Measurements from ENCODE around the gene FZR1. TPM values are rescaled to one million over a fixed set of nuclear protein-coding genes. Genes with fewer than 3 reads are reported as not detected.

FZR1 gene
- total and polyA plus RNA-seq, 2 of the 4 experiments (the other 2 are of a cell fraction): 21.5 to 47.8 TPM

DNA sequence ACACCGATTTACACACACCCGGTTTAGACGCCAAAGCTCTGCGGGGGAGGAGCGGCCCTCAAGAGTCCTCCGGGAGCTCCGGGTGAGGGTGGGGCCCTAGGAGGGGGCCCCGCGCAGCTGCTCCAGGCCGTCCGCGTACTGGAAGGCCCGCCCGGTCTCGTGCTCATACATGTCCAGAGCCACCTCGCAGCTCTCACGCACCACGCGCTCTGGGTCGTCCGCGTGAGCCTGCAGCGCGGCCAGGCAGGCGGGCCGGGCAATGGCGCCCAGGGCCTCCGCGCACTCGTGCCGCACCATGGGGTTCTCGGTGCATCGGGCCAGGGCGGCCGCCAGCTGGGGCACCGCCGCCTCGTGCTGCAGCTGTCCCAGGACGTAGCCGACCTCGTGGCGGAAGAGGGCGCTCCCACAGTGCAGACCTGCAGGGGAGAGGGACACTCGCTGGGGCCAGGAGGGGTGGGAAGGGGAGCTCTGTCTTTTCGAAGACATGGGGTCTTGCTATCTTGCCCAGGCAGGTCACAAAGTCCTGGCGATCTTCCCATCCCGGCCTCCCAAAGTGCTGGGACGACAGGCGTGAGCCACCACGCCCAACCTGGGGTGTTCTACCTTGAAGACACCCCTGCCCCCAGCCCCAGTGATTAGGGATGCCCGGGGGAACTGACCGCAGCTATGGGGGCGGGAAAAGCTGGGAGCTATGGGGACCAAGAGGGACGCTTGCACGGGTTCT, 14.6 kb upstream of the FZR1 start:
- Histone ChIP-seq H3K9me1 (ENCODE audit: insufficient read depth, low read length) (no peaks in the 10 kb centered on the region), H2BK20ac (ENCODE audit: low read depth, low read length) (no peak overlapping the region), H2AK9ac (replicated peaks; ENCODE audit: low read depth, low read length, poor library complexity) (no peak overlapping the region), H2BK120ac (ENCODE audit: low read depth, low read length) (no peak overlapping the region), H2AFZ (replicated peaks; ENCODE audit: low read length, poor library complexity) (no peak overlapping the region), H2BK15ac (ENCODE audit: low read depth, low read length) (no peak overlapping the region), H3K23ac (ENCODE audit: low read depth, low read length) (no peak overlapping the region), H3K36me3 (ENCODE audit: control insufficient read depth, insufficient read depth, low read length) (peaks cover 26% of the 10 kb centered on the region), H3K4me2 (ENCODE audit: low read depth, low read length) (no peak overlapping the region), H3K14ac (replicated peaks; ENCODE audit: low read depth, low read length) (no peak overlapping the region), H2BK5ac (ENCODE audit: low read depth, low read length, poor library complexity, severe bottlenecking) (no peak overlapping the region), H4K5ac (ENCODE audit: low read depth, low read length) (no peak overlapping the region), H3K9me3 (ENCODE audit: control insufficient read depth, insufficient read depth, low read length) (no peaks in the 10 kb centered on the region), H4K91ac (ENCODE audit: insufficient read depth, low read depth, low read length) (no peak overlapping the region), H3K27me3 (ENCODE audit: control insufficient read depth, insufficient read depth, low read length) (no peaks in the 10 kb centered on the region), H3K4ac (ENCODE audit: low read depth, low read length) (no peak overlapping the region), H3K4me3 (ENCODE audit: insufficient read depth, low read depth, low read length) (no peak overlapping the region), H3K79me1 (ENCODE audit: low read depth in 1 of 2, low read length in 2 of 2) (peaks cover 0 to 4% of the 10 kb centered on the region in 2 experiments; a peak in 1 of 4 replicates), H4K20me1 (ENCODE audit: insufficient read depth, low read length) (no peaks in the 10 kb centered on the region), H3K4me1 (ENCODE audit: control insufficient read depth, insufficient read depth, low read length) (no peaks in the 10 kb centered on the region), H3K9ac (ENCODE audit: low read depth, low read length) (no peak overlapping the region), H3K27ac (ENCODE audit: insufficient read depth, low read length) (no peak overlapping the region), H3K18ac (ENCODE audit: low read depth, low read length) (no peak overlapping the region), H3K56ac (ENCODE audit: extremely low read depth, insufficient read depth, low read length) (no peak overlapping the region), H2AK5ac (ENCODE audit: low read depth, low read length) (no peak overlapping the region), H4K8ac (ENCODE audit: low read depth in 2 of 2, low read length in 2 of 2) (no peak overlapping the region)
- dilution Hi-C loops (cut with HindIII; ENCODE audit: low sequenced_read_pairs, unreplicated experiment): no loop called here
- WGBS, 2 experiments (ENCODE audit: extremely low coverage in 2 of 2, insufficient read length in 1 of 2): 95% methylated on average over 39 of the region's 55 CpGs; no CpG with 5 or more reads in 1 of the 2 experiments
- DNase-seq: no peak
- in situ Hi-C loops (cut with MboI; ENCODE audit: low sequenced_read_pairs): loop anchor here (25.0 kb wide), 1 partner anchor 529 kb away; no protein-coding TSS in a partner anchor
- TF ChIP-seq, protein P1, sequence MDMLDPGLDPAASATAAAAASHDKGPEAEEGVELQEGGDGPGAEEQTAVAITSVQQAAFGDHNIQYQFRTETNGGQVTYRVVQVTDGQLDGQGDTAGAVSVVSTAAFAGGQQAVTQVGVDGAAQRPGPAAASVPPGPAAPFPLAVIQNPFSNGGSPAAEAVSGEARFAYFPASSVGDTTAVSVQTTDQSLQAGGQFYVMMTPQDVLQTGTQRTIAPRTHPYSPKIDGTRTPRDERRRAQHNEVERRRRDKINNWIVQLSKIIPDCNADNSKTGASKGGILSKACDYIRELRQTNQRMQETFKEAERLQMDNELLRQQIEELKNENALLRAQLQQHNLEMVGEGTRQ (IDR thresholded peaks at IDR 0.05; ENCODE audit: low read depth, low read length): no peak
- TF ChIP-seq, protein P2, sequence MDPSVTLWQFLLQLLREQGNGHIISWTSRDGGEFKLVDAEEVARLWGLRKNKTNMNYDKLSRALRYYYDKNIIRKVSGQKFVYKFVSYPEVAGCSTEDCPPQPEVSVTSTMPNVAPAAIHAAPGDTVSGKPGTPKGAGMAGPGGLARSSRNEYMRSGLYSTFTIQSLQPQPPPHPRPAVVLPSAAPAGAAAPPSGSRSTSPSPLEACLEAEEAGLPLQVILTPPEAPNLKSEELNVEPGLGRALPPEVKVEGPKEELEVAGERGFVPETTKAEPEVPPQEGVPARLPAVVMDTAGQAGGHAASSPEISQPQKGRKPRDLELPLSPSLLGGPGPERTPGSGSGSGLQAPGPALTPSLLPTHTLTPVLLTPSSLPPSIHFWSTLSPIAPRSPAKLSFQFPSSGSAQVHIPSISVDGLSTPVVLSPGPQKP (IDR thresholded peaks at IDR 0.05; ENCODE audit: borderline replicate concordance, low read depth, low read length): no peak
- TF ChIP-seq RAD21 (IDR thresholded peaks at IDR 0.05; ENCODE audit: low read length) (no peak), NFE2L2 (IDR thresholded peaks at IDR 0.05; ENCODE audit: low read depth, low read length) (no peak), MAZ (IDR thresholded peaks at IDR 0.05; ENCODE audit: borderline replicate concordance, low read depth, low read length) (no peak), POLR2A (IDR thresholded peaks at IDR 0.05; ENCODE audit: low read depth, low read length) (no peak), SMC3 (IDR thresholded peaks at IDR 0.05; ENCODE audit: low read depth, low read length) (no peak), MAFK (IDR thresholded peaks at IDR 0.05; ENCODE audit: low read depth, low read length) (no peak), MXI1 (IDR thresholded peaks at IDR 0.05; ENCODE audit: borderline replicate concordance, low read depth, low read length) (no peak), FOS (IDR thresholded peaks at IDR 0.05; ENCODE audit: low read depth, low read length) (no peak), RFX5 (IDR thresholded peaks at IDR 0.05; ENCODE audit: low read depth, low read length) (no peak), RCOR1 (IDR thresholded peaks at IDR 0.05; ENCODE audit: insufficient replicate concordance, low read length) (no peak), BHLHE40 (IDR thresholded peaks at IDR 0.05; ENCODE audit: low read depth, low read length) (no peak)
- TF ChIP-seq, protein P3, sequence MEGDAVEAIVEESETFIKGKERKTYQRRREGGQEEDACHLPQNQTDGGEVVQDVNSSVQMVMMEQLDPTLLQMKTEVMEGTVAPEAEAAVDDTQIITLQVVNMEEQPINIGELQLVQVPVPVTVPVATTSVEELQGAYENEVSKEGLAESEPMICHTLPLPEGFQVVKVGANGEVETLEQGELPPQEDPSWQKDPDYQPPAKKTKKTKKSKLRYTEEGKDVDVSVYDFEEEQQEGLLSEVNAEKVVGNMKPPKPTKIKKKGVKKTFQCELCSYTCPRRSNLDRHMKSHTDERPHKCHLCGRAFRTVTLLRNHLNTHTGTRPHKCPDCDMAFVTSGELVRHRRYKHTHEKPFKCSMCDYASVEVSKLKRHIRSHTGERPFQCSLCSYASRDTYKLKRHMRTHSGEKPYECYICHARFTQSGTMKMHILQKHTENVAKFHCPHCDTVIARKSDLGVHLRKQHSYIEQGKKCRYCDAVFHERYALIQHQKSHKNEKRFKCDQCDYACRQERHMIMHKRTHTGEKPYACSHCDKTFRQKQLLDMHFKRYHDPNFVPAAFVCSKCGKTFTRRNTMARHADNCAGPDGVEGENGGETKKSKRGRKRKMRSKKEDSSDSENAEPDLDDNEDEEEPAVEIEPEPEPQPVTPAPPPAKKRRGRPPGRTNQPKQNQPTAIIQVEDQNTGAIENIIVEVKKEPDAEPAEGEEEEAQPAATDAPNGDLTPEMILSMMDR (conservative IDR thresholded peaks at IDR 0.05; ENCODE audit: low read depth, low read length): no peak
- intact Hi-C loops (cut with micrococcal nuclease): no loop called here
- ATAC-seq (ENCODE audit: low read depth): no peak
- ChIA-PET POLR2A (ENCODE audit: unreplicated experiment) (no interaction called here), CTCF (no interaction called here)
- no TSS peak for BruUV-seq (replicated peaks)

All from IMR-90 (cell line).